ENCODE measurements around the gene LNPK.

DNA sequence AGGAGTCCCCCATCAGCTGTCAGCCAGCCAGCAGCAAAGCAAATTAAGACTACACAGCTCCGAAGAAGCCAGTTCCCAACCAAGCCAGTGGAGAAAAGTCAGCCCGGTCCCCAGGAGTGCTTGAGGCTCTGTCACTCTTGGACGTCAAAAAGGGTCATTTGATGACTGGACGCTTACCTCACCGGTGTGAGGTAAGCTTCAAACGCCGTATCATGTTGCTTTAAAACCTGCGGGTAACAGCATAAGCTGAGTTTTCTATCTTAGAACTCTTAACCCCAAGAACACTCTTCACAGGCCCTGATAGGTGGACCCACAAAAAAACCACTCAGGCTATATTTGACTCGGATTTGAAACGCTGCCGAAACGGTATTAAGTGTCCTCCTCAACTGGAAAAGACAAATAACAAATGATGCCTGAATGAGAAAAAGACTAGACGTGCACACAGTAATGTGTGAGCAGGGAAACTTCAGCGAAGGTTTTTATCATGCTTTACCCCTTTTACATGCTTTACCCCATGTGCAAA is 682 bp upstream of the LNPK start:
- TF ChIP-seq, protein P1, sequence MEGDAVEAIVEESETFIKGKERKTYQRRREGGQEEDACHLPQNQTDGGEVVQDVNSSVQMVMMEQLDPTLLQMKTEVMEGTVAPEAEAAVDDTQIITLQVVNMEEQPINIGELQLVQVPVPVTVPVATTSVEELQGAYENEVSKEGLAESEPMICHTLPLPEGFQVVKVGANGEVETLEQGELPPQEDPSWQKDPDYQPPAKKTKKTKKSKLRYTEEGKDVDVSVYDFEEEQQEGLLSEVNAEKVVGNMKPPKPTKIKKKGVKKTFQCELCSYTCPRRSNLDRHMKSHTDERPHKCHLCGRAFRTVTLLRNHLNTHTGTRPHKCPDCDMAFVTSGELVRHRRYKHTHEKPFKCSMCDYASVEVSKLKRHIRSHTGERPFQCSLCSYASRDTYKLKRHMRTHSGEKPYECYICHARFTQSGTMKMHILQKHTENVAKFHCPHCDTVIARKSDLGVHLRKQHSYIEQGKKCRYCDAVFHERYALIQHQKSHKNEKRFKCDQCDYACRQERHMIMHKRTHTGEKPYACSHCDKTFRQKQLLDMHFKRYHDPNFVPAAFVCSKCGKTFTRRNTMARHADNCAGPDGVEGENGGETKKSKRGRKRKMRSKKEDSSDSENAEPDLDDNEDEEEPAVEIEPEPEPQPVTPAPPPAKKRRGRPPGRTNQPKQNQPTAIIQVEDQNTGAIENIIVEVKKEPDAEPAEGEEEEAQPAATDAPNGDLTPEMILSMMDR (IDR thresholded peaks at IDR 0.05), result no peak
- TF ChIP-seq, protein P2, sequence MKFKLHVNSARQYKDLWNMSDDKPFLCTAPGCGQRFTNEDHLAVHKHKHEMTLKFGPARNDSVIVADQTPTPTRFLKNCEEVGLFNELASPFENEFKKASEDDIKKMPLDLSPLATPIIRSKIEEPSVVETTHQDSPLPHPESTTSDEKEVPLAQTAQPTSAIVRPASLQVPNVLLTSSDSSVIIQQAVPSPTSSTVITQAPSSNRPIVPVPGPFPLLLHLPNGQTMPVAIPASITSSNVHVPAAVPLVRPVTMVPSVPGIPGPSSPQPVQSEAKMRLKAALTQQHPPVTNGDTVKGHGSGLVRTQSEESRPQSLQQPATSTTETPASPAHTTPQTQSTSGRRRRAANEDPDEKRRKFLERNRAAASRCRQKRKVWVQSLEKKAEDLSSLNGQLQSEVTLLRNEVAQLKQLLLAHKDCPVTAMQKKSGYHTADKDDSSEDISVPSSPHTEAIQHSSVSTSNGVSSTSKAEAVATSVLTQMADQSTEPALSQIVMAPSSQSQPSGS (CRISPR knock-in tag; IDR thresholded peaks at IDR 0.05; ENCODE audit: borderline replicate concordance, low read depth), result no peak
- TF ChIP-seq, protein P3, sequence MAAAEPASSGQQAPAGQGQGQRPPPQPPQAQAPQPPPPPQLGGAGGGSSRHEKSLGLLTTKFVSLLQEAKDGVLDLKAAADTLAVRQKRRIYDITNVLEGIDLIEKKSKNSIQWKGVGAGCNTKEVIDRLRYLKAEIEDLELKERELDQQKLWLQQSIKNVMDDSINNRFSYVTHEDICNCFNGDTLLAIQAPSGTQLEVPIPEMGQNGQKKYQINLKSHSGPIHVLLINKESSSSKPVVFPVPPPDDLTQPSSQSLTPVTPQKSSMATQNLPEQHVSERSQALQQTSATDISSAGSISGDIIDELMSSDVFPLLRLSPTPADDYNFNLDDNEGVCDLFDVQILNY (CRISPR knock-in tag; IDR thresholded peaks at IDR 0.05), result no peak
- TF ChIP-seq CREM (CRISPR knock-in tag; IDR thresholded peaks at IDR 0.05) (no peak), GRHL2 (CRISPR knock-in tag; IDR thresholded peaks at IDR 0.05; ENCODE audit: insufficient replicate concordance, severe bottlenecking) (no peak), IRF2 (CRISPR knock-in tag; IDR thresholded peaks at IDR 0.05; ENCODE audit: borderline replicate concordance, low read depth) (no peak), SP1 (CRISPR knock-in tag; conservative IDR thresholded peaks at IDR 0.05) (no peak), CREB1 (CRISPR knock-in tag; IDR thresholded peaks at IDR 0.05) (no peak), ZNF671 (CRISPR knock-in tag; IDR thresholded peaks at IDR 0.05) (no peak), TP53 (CRISPR knock-in tag; IDR thresholded peaks at IDR 0.05) (no peak)
- TF ChIP-seq, protein P4, sequence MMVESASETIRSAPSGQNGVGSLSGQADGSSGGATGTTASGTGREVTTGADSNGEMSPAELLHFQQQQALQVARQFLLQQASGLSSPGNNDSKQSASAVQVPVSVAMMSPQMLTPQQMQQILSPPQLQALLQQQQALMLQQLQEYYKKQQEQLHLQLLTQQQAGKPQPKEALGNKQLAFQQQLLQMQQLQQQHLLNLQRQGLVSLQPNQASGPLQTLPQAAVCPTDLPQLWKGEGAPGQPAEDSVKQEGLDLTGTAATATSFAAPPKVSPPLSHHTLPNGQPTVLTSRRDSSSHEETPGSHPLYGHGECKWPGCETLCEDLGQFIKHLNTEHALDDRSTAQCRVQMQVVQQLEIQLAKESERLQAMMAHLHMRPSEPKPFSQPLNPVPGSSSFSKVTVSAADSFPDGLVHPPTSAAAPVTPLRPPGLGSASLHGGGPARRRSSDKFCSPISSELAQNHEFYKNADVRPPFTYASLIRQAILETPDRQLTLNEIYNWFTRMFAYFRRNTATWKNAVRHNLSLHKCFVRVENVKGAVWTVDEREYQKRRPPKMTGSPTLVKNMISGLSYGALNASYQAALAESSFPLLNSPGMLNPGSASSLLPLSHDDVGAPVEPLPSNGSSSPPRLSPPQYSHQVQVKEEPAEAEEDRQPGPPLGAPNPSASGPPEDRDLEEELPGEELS (CRISPR knock-in tag; IDR thresholded peaks at IDR 0.05), result no peak
- TF ChIP-seq, protein P5, sequence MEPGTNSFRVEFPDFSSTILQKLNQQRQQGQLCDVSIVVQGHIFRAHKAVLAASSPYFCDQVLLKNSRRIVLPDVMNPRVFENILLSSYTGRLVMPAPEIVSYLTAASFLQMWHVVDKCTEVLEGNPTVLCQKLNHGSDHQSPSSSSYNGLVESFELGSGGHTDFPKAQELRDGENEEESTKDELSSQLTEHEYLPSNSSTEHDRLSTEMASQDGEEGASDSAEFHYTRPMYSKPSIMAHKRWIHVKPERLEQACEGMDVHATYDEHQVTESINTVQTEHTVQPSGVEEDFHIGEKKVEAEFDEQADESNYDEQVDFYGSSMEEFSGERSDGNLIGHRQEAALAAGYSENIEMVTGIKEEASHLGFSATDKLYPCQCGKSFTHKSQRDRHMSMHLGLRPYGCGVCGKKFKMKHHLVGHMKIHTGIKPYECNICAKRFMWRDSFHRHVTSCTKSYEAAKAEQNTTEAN (CRISPR knock-in tag; IDR thresholded peaks at IDR 0.05), result no peak
- TF ChIP-seq, protein P6, sequence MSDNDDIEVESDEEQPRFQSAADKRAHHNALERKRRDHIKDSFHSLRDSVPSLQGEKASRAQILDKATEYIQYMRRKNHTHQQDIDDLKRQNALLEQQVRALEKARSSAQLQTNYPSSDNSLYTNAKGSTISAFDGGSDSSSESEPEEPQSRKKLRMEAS (CRISPR knock-in tag; IDR thresholded peaks at IDR 0.05), result no peak

All from WTC11 (cell line).